HepG2 (cell line): ENCODE results near the gene SREBF1. TPM values are rescaled to one million over a fixed set of nuclear protein-coding genes. Genes with fewer than 3 reads are reported as not detected.
A peak's percentile ranks its signal among the peaks of the same experiment; 100 is the strongest.

Experiments used
- CHD4 ChIP-seq: fragments of 200-600 bp; sonication (generic); IDR thresholded peaks from 2 replicates; pipeline ENCODE4 v1.7.0; 2017; ENCODE audit warnings: mild to moderate bottlenecking, low read length, borderline replicate concordance
- E2F2 ChIP-seq: sonication (generic); formaldehyde crosslinking; IDR thresholded peaks from 2 replicates; pipeline ENCODE4 v1.4.0; 2020; ENCODE audit warnings: missing genetic modification reagents, borderline replicate concordance
- E2F5 ChIP-seq: sonication (generic); formaldehyde crosslinking; conservative IDR thresholded peaks from 2 replicates; pipeline ENCODE4 v1.4.0; 2020; ENCODE audit warnings: missing genetic modification reagents
- HDAC2 ChIP-seq: sonication (generic); formaldehyde crosslinking; IDR thresholded peaks from 2 replicates; pipeline ENCODE4 v1.4.0; 2020; ENCODE audit warnings: missing genetic modification reagents
- HOXA3 ChIP-seq: sonication (generic); formaldehyde crosslinking; IDR thresholded peaks from 2 replicates; pipeline ENCODE4 v1.5.0; 2020; ENCODE audit warnings: missing genetic modification reagents
- JUND ChIP-seq: sonication (generic); formaldehyde crosslinking; IDR thresholded peaks from 2 replicates; pipeline ENCODE4 v1.8.0; 2022; ENCODE audit warnings: mild to moderate bottlenecking, missing genetic modification reagents
- MATR3 ChIP-seq: sonication (generic); formaldehyde crosslinking; IDR thresholded peaks from 2 replicates; pipeline ENCODE4 v1.4.0; 2020; ENCODE audit warnings: missing genetic modification reagents
- MAZ ChIP-seq, 2 experiments: sonication (generic) in 1 of 2; formaldehyde crosslinking in 1 of 2; IDR thresholded peaks; 2 replicates each; pipeline versions ENCODE4 v1.5.0 to v1.6.1; 2012 to 2020; ENCODE audit warnings: low read depth in 2 of 2, mild to moderate bottlenecking in 2 of 2, borderline replicate concordance in 1 of 2, improper control_type of control experiment in 1 of 2, low read length in 1 of 2, missing genetic modification reagents in 1 of 2, moderate library complexity in 1 of 2
- MED8 ChIP-seq: sonication (generic); formaldehyde crosslinking; IDR thresholded peaks from 2 replicates; pipeline ENCODE4 v1.8.1; 2023; ENCODE audit warnings: mild to moderate bottlenecking, missing genetic modification reagents; ENCODE audit not compliant: insufficient replicate concordance
- MIER3 ChIP-seq: IDR thresholded peaks from 2 replicates; pipeline ENCODE4 v1.6.1; 2016; ENCODE audit warnings: missing compliant biosample characterization, borderline replicate concordance
- NBN ChIP-seq: fragments of 450-650 bp; conservative IDR thresholded peaks from 2 replicates; pipeline ENCODE4 v1.6.1; 2017
- NR2F2 ChIP-seq: IDR thresholded peaks from 2 replicates; pipeline ENCODE4 v1.6.1; 2012; ENCODE audit warnings: low read depth, inconsistent platforms, borderline replicate concordance
- POLR2G ChIP-seq: fragments of 200-400 bp; formaldehyde crosslinking; IDR thresholded peaks from 2 replicates; pipeline ENCODE4 v1.6.1; 2018; ENCODE audit warnings: mild to moderate bottlenecking, low read depth, low read length, moderate library complexity
- SIN3A ChIP-seq: IDR thresholded peaks from 2 replicates; pipeline ENCODE4 v1.6.1; 2011; ENCODE audit warnings: low read depth, mild to moderate bottlenecking, control low read depth, low read length, borderline replicate concordance
- TFDP1 ChIP-seq: IDR thresholded peaks from 2 replicates; pipeline ENCODE4 v1.6.1; 2016; ENCODE audit warnings: missing compliant biosample characterization, missing genetic modification reagents, borderline replicate concordance
- TRAFD1 ChIP-seq: sonication (generic); formaldehyde crosslinking; IDR thresholded peaks from 2 replicates; pipeline ENCODE4 v1.5.1; 2020; ENCODE audit warnings: missing genetic modification reagents, mild to moderate bottlenecking, borderline replicate concordance
- XBP1 ChIP-seq: sonication (generic); formaldehyde crosslinking; IDR thresholded peaks from 2 replicates; pipeline ENCODE4 v1.5.0; 2020; ENCODE audit warnings: missing genetic modification reagents
- ZBTB2 ChIP-seq: sonication (generic); formaldehyde crosslinking; IDR thresholded peaks from 2 replicates; pipeline ENCODE4 v1.8.0; 2022; ENCODE audit warnings: low read depth, missing genetic modification reagents
- ZNF354B ChIP-seq: sonication (generic); formaldehyde crosslinking; IDR thresholded peaks from 2 replicates; pipeline ENCODE4 v1.8.0; 2022; ENCODE audit warnings: mild to moderate bottlenecking, missing genetic modification reagents
- ZNF432 ChIP-seq: sonication (generic); formaldehyde crosslinking; IDR thresholded peaks from 2 replicates; pipeline ENCODE4 v1.5.0; 2020; ENCODE audit warnings: missing genetic modification reagents, mild to moderate bottlenecking, borderline replicate concordance
- ZNF510 ChIP-seq: sonication (generic); formaldehyde crosslinking; IDR thresholded peaks from 2 replicates; pipeline ENCODE4 v1.4.0; 2020; ENCODE audit warnings: low read depth, mild to moderate bottlenecking, missing genetic modification reagents
- ZNF737 ChIP-seq: sonication (generic); formaldehyde crosslinking; IDR thresholded peaks from 2 replicates; pipeline ENCODE4 v1.5.0; 2020; ENCODE audit warnings: missing genetic modification reagents, mild to moderate bottlenecking, borderline replicate concordance
- ZNF776 ChIP-seq: sonication (generic); formaldehyde crosslinking; IDR thresholded peaks from 2 replicates; pipeline ENCODE4 v1.4.0; 2020; ENCODE audit warnings: mild to moderate bottlenecking, missing genetic modification reagents
- ZNF839 ChIP-seq: sonication (generic); formaldehyde crosslinking; IDR thresholded peaks from 2 replicates; pipeline ENCODE4 v1.4.0; 2020; ENCODE audit warnings: missing genetic modification reagents, mild to moderate bottlenecking, borderline replicate concordance
- polyA plus RNA-seq, 8 experiments: library from polyadenylated mRNA; depleted of rRNA in 3 of 8; stranded (reverse) in 7 of 8; unstranded in 1 of 8; fragments of >200 nt; fragmentation: Illumina TruSeq in 4 of 8; extraction: Trizol in 4 of 8; gene quantifications; 2 replicates each; pipeline versions ENCODE4 v1.2.1 to v1.2.3, GENCODE V29; 2011 to 2016; ENCODE audit warnings: low read depth in 4 of 8, missing spikeins in 1 of 8, mixed read lengths in 1 of 8; ENCODE audit not compliant: insufficient read depth in 1 of 8
- total RNA-seq, 5 experiments: library from RNA; depleted of rRNA; stranded (reverse); fragments of >200 nt; fragmentation: Illumina TruSeq; extraction: Trizol; gene quantifications; 2 replicates each; pipeline ENCODE4 v1.2.3, GENCODE V29; 2016; ENCODE audit warnings: low read depth in 1 of 5

The SREBF1 gene
- total and polyA plus RNA-seq, 2 of the 13 experiments (the other 11 are each of a cell fraction or from before 2014, with no cell fraction given), result 34.3 to 38.0 TPM

GRCh38 chr17:17836818-17837379 lies at the start of gene SREBF1 (continued):
- TF ChIP-seq NBN (no peak), ZBTB2 (CRISPR knock-in tag) (no peak), XBP1 (no peak), JUND (no peak), ZNF776 (CRISPR knock-in tag) (no peak), NR2F2 (peak; percentile 8; the same call in 1 of the 2 replicates), ZNF354B (no peak), E2F2 (CRISPR knock-in tag) (no peak), ZNF839 (CRISPR knock-in tag) (no peak), MATR3 (no peak), ZNF510 (no peak), HOXA3 (peak; percentile 2), MAZ (IDR thresholded peaks at IDR 0.05; ENCODE audit: borderline replicate concordance, low read depth, low read length) (no peak), MAZ (CRISPR knock-in tag; IDR thresholded peaks at IDR 0.05; ENCODE audit: low read depth) (no peak), CHD4 (peak; percentile 60), SIN3A (no peak), POLR2G (peak; percentile 20; the same call in 1 of the 2 replicates), HDAC2 (CRISPR knock-in tag) (no peak), MED8 (no peak), ZNF432 (CRISPR knock-in tag) (no peak), MIER3 (CRISPR knock-in tag) (no peak; the same call in 1 of the 2 replicates), TRAFD1 (CRISPR knock-in tag) (no peak), ZNF737 (CRISPR knock-in tag) (0 out of 2 replicates have a peak, but pooled peaks have one; percentile 11), E2F5 (no peak; the same call in 1 of the 2 replicates), TFDP1 (CRISPR knock-in tag) (0 out of 2 replicates have a peak, but pooled peaks have one; percentile 5)
